Heart left ventricle (tissue), 16 donors: ENCODE data around the gene LAIR2. TPM values are rescaled to one million over a fixed set of nuclear protein-coding genes. Genes with fewer than 3 reads are reported as not detected.
"Not testable (repeated sequence)": the region's sequence is repeated elsewhere in the genome, so short reads cannot be mapped to it uniquely, and the experiment has no call there.

Experiments
- ATAC-seq, 4 donors: fragments of 200-7000 bp; cut with Tn5 transposase; one replicate each; pipeline ENCODE4 v1.9.1; 2020 to 2022; ENCODE audit warnings: moderate library complexity in 4 of 4, mild to moderate bottlenecking in 3 of 4, moderate number of reproducible peaks in 1 of 4
- DNase-seq, 5 donors: peaks; one replicate each; pipeline ENCODE4 v3.0.0-alpha.2; 2020
- H3K27ac ChIP-seq, 12 donors: fragments of 200-600 bp; sonication (generic) in 4 of 12; one replicate each; pipeline versions ENCODE4 v1.5.0 to v1.8.0; 2016 to 2022; ENCODE audit warnings: mild to moderate bottlenecking in 2 of 12
- H3K27me3 ChIP-seq, 9 donors: fragments of 200-600 bp; sonication (generic) in 2 of 9; one replicate each; pipeline versions ENCODE4 v1.5.1 to v1.8.0; 2016 to 2022; ENCODE audit warnings: mild to moderate bottlenecking in 3 of 9
- H3K36me3 ChIP-seq, 9 donors: fragments of 200-600 bp; sonication (generic) in 2 of 9; one replicate each; pipeline versions ENCODE4 v1.5.0 to v1.8.0; 2018 to 2022; ENCODE audit warnings: mild to moderate bottlenecking in 2 of 9
- H3K4me1 ChIP-seq, 12 donors: fragments of 200-600 bp; sonication (generic) in 4 of 12; one replicate each; pipeline versions ENCODE4 v1.5.0 to v1.8.0; 2016 to 2022; ENCODE audit warnings: mild to moderate bottlenecking in 3 of 12
- H3K4me3 ChIP-seq, 12 donors: fragments of 200-600 bp; sonication (generic) in 4 of 12; one replicate each; pipeline versions ENCODE4 v1.5.0 to v1.8.0; 2017 to 2022; ENCODE audit warnings: mild to moderate bottlenecking in 9 of 12, moderate library complexity in 4 of 12
- H3K9me3 ChIP-seq, 12 donors: fragments of 200-600 bp; sonication (generic) in 4 of 12; one replicate each; pipeline versions ENCODE4 v1.5.0 to v1.8.0; 2016 to 2022; ENCODE audit warnings: mild to moderate bottlenecking in 1 of 12
- POLR2A ChIP-seq, 2 donors: fragments of 450-650 bp; IDR thresholded peaks; one replicate each; pipeline ENCODE4 v1.6.1; 2017; ENCODE audit warnings: antibody characterized with exemption in 2 of 2, mild to moderate bottlenecking in 2 of 2, moderate library complexity in 2 of 2
- WGBS, 4 donors: extraction: QIAGEN DNeasy Blood & Tissue Kit in 2 of 4; methylation state at CpG; one replicate each; pipeline versions ENCODE4 v1.1.5 to v1.1.7; 2013 to 2018; 5-methylcytosine and 5-hydroxymethylcytosine counted together
- intact Hi-C, 10 donors: fragments of 100-400 bp; cut with DNase I; formaldehyde crosslinking; loops; one replicate each; pipeline versions ENCODE4 v1.11.1 to v1.14.2; 2022
- polyA plus RNA-seq, 2 donors: library from polyadenylated mRNA; stranded (reverse); fragments of 200-250 nt; gene quantifications; one replicate each; pipeline ENCODE4 v1.2.3, GENCODE V29; 2013
- total RNA-seq, 9 donors: library from RNA; depleted of rRNA in 2 of 9; stranded (reverse); fragments of >200 nt in 2 of 9; fragmentation: NEBNext Ultra II Directional in 3 of 9; extraction: Animal tissue kit (Norgen Biotek cat#: 25700) in 3 of 9; gene quantifications; one replicate each; pipeline versions ENCODE4 v1.1.0 to v1.2.4, GENCODE V29; 2016 to 2023
- TF ChIP-seq, protein P1 (sequence below), 12 donors: fragments of 200-600 bp; sonication (generic) in 4 of 12; IDR thresholded peaks; one replicate each; pipeline versions ENCODE4 v1.5.0 to v1.8.0; 2018 to 2022; ENCODE audit warnings: antibody characterized with exemption in 12 of 12, mild to moderate bottlenecking in 5 of 12
- donor health status: ischemic (EF 13 %, LVEDD 7.1; RV severe dilation, severe dysfunction).
- donor health status: healthy with polysubstance abuse.
- donor health status: DM: no; HTN: yes; CAD: no.
- donor health status: DM: no; HTN: no; CAD: no.
- donor health status: ischemic (EF 25% LVEDD 6.9; RV normal size, moderate dysfunction).
- donor health status: ischemic (EF 25% LVEDD 5.7; RV mildly dilated, moderate dysfunction).
- donor health status: healthy.
- donor health status: DM: yes; HTN: yes; CAD: no.
- donor health status: ischemic (EF 35%, LVEDD 5.7; RV mildly dilated, moderate dysfunction).
- donor health status: nonischemic (EF 11% LVEDD 7.7; RV severe dilation, severe dysfunction).
- donor health status: DM: yes; HTN: yes; CAD: no.
- donor health status: PGD.
- donor health status: ischemic (EF 29% LVEDD 5.4; RV normal size, mild dysfunction).
- donor health status: nonischemic (EF 23%, LVEDD 6.1; RV moderate dilation, normal function).

LAIR2 gene
- total and polyA plus RNA-seq, 11 donors, result 2.4 TPM; not detected in 10

DNA sequence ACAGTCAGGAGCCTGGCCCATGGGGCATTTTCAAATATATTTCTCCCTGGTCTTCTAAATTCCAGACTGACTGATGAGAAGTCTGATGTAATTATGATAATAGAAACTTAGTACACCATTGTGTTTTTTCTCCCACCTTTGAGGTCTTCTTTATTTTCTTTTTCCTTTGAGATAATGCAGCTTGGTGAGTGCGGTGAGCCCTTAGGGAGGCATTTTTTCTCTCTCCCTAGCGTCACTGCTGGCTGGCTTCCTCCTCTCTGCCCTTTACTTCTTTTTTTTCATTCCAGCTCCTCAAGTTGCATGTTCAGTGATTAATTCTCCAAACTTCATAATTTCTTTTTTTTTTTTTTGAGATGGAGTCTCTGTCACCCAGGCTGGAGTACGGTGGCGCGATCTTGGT lies 16.8 kb upstream of the LAIR2 start:
- Histone ChIP-seq H3K27me3 (peaks cover 0 to 70% (median 10%) of the 10 kb centered on the region in 9 donors), H3K9me3 (no peaks in the 10 kb centered on the region), H3K4me3 (no peak overlapping the region), H3K4me1 (peaks cover 0 to 7% (median 0%) of the 10 kb centered on the region in 12 donors), H3K27ac (no peak overlapping the region), H3K36me3 (no peaks in the 10 kb centered on the region)
- ATAC-seq (no peak), DNase-seq (no peak)
- 66 to 77% (median 71%) methylated on average over 5 of the region's 5 CpGs for WGBS, 4 donors
- TF ChIP-seq POLR2A (IDR thresholded peaks at IDR 0.05), result no peak
- TF ChIP-seq, protein P1, sequence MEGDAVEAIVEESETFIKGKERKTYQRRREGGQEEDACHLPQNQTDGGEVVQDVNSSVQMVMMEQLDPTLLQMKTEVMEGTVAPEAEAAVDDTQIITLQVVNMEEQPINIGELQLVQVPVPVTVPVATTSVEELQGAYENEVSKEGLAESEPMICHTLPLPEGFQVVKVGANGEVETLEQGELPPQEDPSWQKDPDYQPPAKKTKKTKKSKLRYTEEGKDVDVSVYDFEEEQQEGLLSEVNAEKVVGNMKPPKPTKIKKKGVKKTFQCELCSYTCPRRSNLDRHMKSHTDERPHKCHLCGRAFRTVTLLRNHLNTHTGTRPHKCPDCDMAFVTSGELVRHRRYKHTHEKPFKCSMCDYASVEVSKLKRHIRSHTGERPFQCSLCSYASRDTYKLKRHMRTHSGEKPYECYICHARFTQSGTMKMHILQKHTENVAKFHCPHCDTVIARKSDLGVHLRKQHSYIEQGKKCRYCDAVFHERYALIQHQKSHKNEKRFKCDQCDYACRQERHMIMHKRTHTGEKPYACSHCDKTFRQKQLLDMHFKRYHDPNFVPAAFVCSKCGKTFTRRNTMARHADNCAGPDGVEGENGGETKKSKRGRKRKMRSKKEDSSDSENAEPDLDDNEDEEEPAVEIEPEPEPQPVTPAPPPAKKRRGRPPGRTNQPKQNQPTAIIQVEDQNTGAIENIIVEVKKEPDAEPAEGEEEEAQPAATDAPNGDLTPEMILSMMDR (IDR thresholded peaks at IDR 0.05), result no peak
- intact Hi-C loops, result loop anchor here in 3 of 10 donors (5.0 to 10.0 kb wide), 2 partner anchors 189 to 191 kb away; no protein-coding TSS in a partner anchor

DNA sequence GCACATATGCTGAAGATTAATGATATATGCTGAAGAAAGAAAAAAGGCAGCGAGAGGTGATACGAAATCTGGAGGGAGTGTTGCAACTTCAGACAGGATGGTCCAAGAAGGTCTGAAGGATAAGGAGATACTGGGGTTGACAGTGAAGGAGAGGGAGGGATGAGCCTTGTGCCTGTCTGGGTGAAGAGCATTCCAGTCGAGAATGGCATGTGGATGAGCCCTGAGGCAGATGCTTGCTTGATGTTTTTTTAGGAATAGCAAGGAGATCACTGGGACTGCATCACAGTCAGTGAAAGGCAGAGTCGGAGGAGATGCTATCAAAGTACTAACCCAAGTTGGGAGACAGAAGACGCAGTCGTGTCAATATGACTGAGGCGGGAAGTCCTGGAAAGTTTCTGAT lies 13.3 kb upstream of the LAIR2 start:
- no peaks in the 10 kb centered on the region for H3K4me1 ChIP-seq
- H3K27me3 ChIP-seq, result peaks cover 0 to 73% (median 9%) of the 10 kb centered on the region in 9 donors
- DNase-seq (no peak), ATAC-seq (no peak)
- no peak overlapping the region for H3K4me3 ChIP-seq
- TF ChIP-seq POLR2A (IDR thresholded peaks at IDR 0.05), result no peak
- TF ChIP-seq, protein P1 (IDR thresholded peaks at IDR 0.05), result no peak
- intact Hi-C loops, result loop anchor here in 3 of 10 donors (5.0 to 10.0 kb wide), 2 partner anchors 185 to 188 kb away; no protein-coding TSS in a partner anchor
- H3K9me3 ChIP-seq, result no peaks in the 10 kb centered on the region
- H3K36me3 ChIP-seq, result no peaks in the 10 kb centered on the region
- WGBS, 4 donors, result 61 to 68% (median 65%) methylated on average over 7 of the region's 7 CpGs
- no peak overlapping the region for H3K27ac ChIP-seq

DNA sequence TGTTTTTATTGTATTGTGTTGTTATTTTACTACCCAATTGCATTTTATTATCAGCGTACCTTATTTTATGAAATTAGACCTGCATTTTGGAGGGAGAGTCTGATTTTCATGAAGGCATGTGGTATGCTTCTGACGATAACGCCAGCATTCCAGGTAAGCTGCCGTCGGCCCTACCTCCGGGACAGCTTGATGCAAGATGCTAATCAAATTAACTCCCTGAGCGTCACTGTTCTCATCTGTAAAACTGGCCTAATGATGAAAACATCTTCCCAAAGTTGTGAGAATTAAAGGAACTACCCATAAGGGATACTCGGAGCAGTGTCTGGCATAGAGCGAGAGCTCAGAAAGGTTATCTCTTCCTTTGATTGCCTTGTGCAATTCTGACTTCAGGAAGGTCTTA lies 12.9 kb upstream of the LAIR2 start:
- TF ChIP-seq, protein P1 (IDR thresholded peaks at IDR 0.05), result no peak
- TF ChIP-seq POLR2A (IDR thresholded peaks at IDR 0.05), result no peak

DNA sequence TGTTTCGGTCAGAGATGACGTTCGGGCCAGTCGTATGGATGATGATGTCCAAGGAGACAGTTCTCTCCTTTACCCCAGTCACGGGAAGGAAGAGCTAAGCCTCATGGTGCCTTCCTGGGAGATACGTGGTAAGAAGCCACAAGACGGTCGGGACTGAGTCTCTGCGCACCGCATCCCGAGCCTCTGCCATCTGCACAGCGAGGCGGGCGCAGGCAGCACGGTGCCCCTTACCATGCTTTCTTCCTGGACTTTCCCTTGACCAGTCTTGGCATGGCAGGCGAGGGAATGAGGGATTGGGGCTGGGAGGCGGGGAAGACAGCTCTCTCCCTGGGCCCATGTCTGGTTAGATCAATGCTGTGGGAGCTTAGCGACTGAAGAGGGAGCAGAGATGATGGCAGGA lies 10.1 kb upstream of the LAIR2 start:
- no peaks in the 10 kb centered on the region for H3K36me3 ChIP-seq
- ATAC-seq (no peak), DNase-seq (no peak)
- WGBS, 4 donors, result 81 to 93% (median 85%) methylated on average over 16 to 18 of the region's 18 CpGs
- no peaks in the 10 kb centered on the region for H3K4me1 ChIP-seq
- no peak overlapping the region for H3K27ac ChIP-seq
- H3K27me3 ChIP-seq, result peaks cover 0 to 77% (median 3%) of the 10 kb centered on the region in 9 donors
- intact Hi-C loops, result no loop called here
- H3K4me3 ChIP-seq, result no peak overlapping the region
- TF ChIP-seq, protein P1 (IDR thresholded peaks at IDR 0.05), result no peak
- no peaks in the 10 kb centered on the region for H3K9me3 ChIP-seq

More for the DNA sequence above, 12.9 kb upstream of the LAIR2 start:
- intact Hi-C loops, result loop anchor here in 3 of 10 donors (5.0 to 10.0 kb wide), 2 partner anchors 185 to 188 kb away; no protein-coding TSS in a partner anchor
- Histone ChIP-seq H3K9me3 (no peaks in the 10 kb centered on the region), H3K4me1 (no peaks in the 10 kb centered on the region), H3K27me3 (peaks cover 0 to 74% (median 9%) of the 10 kb centered on the region in 9 donors), H3K27ac (no peak overlapping the region), H3K36me3 (no peaks in the 10 kb centered on the region), H3K4me3 (no peak overlapping the region)
- DNase-seq (no peak), ATAC-seq (no peak)
- 45 to 61% (median 54%) methylated on average over 9 of the region's 9 CpGs for WGBS, 4 donors

DNA sequence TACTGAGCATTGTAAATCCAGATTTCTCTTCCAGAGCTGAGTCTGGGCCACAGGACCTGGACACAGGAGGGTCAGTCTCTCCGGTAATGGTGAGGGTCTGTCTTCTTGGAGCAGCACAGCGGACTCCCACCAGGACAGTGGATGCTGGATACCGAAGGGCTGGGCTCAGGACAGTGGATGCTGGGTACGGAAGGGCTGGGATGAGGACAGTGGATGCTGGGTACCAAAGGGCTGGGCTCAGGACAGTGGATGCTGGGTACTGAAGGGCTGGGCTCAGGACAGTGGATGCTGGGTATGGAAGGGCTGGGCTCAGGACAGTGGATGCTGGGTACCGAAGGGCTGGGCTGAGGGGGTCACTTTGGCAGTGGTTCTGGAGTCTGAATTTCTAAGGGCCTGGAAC lies 9.6 kb upstream of the LAIR2 start:
- ATAC-seq, H3K4me3 ChIP-seq, H3K27ac ChIP-seq, H3K9me3 ChIP-seq, DNase-seq, H3K4me1 ChIP-seq, intact Hi-C loops, H3K36me3 ChIP-seq: not testable (repeated sequence)
- WGBS, 4 donors, result 73 to 87% (median 81%) methylated on average over 5 of the region's 5 CpGs
- H3K27me3 ChIP-seq, result peaks cover 0 to 76% (median 3%) of the 10 kb centered on the region in 9 donors
